Adrenal gland (tissue), 5 donors: Measurements from ENCODE around the gene SYT2.

Experiments
- CTCF ChIP-seq, 6 experiments: fragments of 450-650 bp in 4 of 6; fragments of 200-600 bp in 2 of 6; sonication (generic) in 1 of 6; IDR thresholded peaks; 1 replicate in 5 of 6; 2 replicates in 1 of 6; pipeline versions ENCODE4 v1.5.1 to v1.8.0; 2016 to 2021; ENCODE audit warnings: antibody characterized with exemption in 6 of 6, mild to moderate bottlenecking in 2 of 6, moderate library complexity in 1 of 6
- POLR2A ChIP-seq, 2 donors: fragments of 450-650 bp; IDR thresholded peaks; one replicate each; pipeline ENCODE4 v1.6.1; 2017; ENCODE audit warnings: antibody characterized with exemption in 2 of 2, mild to moderate bottlenecking in 2 of 2, moderate library complexity in 1 of 2
- donor health status: DM: no; HTN: no; CAD: no.

- TF ChIP-seq CTCF (IDR thresholded peaks at IDR 0.05), result no peak
- no peak for TF ChIP-seq POLR2A (IDR thresholded peaks at IDR 0.05)
Observed at GRCh38 chr1:202627841-202628565, 82.3 kb downstream of the SYT2 start.
